ENCODE results near the gene FMNL2. TPM values are rescaled to one million over a fixed set of nuclear protein-coding genes. Genes with fewer than 3 reads are reported as not detected.

The FMNL2 gene
- total RNA-seq, 1 experiment from 2014 or later = 33.6 TPM

GRCh38 chr2:152497481-152498052 is 162.6 kb downstream of the FMNL2 start:
- no peak overlapping the region for H4K5ac ChIP-seq (ENCODE audit: insufficient read length, low read depth, low read length)
- H3K18ac ChIP-seq (ENCODE audit: insufficient read length, low read depth, low read length) = no peak overlapping the region
- H3K4me1 ChIP-seq (ENCODE audit: insufficient read depth, low read length) = peaks cover 3% of the 10 kb centered on the region; the same call in 1 of the 2 replicates
- no peak overlapping the region for H2BK15ac ChIP-seq (ENCODE audit: low read depth, low read length)
- H4K8ac ChIP-seq (replicated peaks; ENCODE audit: insufficient read length, low read depth, low read length) = no peak overlapping the region
- WGBS (ENCODE audit: extremely low coverage, insufficient read length, low lambda C conversion rate) = no CpG with 5 or more reads among the region's 3 CpGs
- H2BK12ac ChIP-seq (ENCODE audit: insufficient read length, low read depth, low read length) = no peak overlapping the region
- no peak overlapping the region for H2AK5ac ChIP-seq (ENCODE audit: insufficient read length, low read length)
- H3K23ac ChIP-seq (ENCODE audit: insufficient read length, low read depth, low read length) = no peak overlapping the region
- no peak overlapping the region for H3K4me3 Mint-ChIP-seq
- no peak overlapping the region for H3K27ac Mint-ChIP-seq
- H3K27ac ChIP-seq (ENCODE audit: insufficient read length, low read depth, low read length) = no peak overlapping the region
- no peaks in the 10 kb centered on the region for H3K9me3 ChIP-seq (ENCODE audit: control insufficient read depth, low read depth, low read length)
- H3K9me3 Mint-ChIP-seq = peaks cover 10 to 12% of the 10 kb centered on the region in 2 experiments
- no peak overlapping the region for H3K14ac ChIP-seq (ENCODE audit: insufficient read depth, low read length)
- H2AFZ ChIP-seq (ENCODE audit: low read length) = no peak overlapping the region
- peaks cover 59% of the 10 kb centered on the region in 2 experiments for H3K4me1 Mint-ChIP-seq
- no peaks in the 10 kb centered on the region for H3K27me3 ChIP-seq (ENCODE audit: insufficient read depth, low read length)
- no peak overlapping the region for H3K56ac ChIP-seq (ENCODE audit: insufficient read length, low read depth, low read length)
- no peak overlapping the region for H4K91ac ChIP-seq (ENCODE audit: insufficient read length, low read depth, low read length)
- no peak overlapping the region for H3K4me2 ChIP-seq (ENCODE audit: insufficient read depth, insufficient read length, low read length)
- H3K27me3 Mint-ChIP-seq (ENCODE audit: low read depth) = no peaks in the 10 kb centered on the region
- no peak overlapping the region for H2BK120ac ChIP-seq (ENCODE audit: low read depth, low read length, poor library complexity, severe bottlenecking)
- H3T11ph ChIP-seq (ENCODE audit: low read length) = no peak overlapping the region
- no peak overlapping the region for H3K9ac ChIP-seq (ENCODE audit: extremely low read depth, insufficient read length, low read length)
- no peak for DNase-seq
- no peak overlapping the region for H2BK5ac ChIP-seq (ENCODE audit: insufficient read length, low read length)
- no peaks in the 10 kb centered on the region for H3K79me1 ChIP-seq (ENCODE audit: insufficient read depth, low read depth, low read length, poor library complexity, severe bottlenecking)
- no peak overlapping the region for H2BK20ac ChIP-seq (ENCODE audit: low read depth, low read length, poor library complexity, severe bottlenecking)
- H3K36me3 Mint-ChIP-seq (ENCODE audit: insufficient read depth in 1 of 3, low read depth in 3 of 3) = peaks cover 0 to 12% (median 6%) of the 10 kb centered on the region in 3 experiments; a peak in 4 of 7 replicates
- H4K20me1 ChIP-seq (ENCODE audit: control insufficient read depth, insufficient read depth, insufficient read length) = no peaks in the 10 kb centered on the region
- H3K79me2 ChIP-seq (ENCODE audit: insufficient read depth, low read length) = no peaks in the 10 kb centered on the region; the same call in 1 of the 2 replicates
- H3K23me2 ChIP-seq (ENCODE audit: insufficient read length, low read depth, low read length, poor library complexity, severe bottlenecking) = no peaks in the 10 kb centered on the region
- TF ChIP-seq CTCF (conservative IDR thresholded peaks at IDR 0.05) = no peak
- H3K4ac ChIP-seq (ENCODE audit: low read depth, low read length) = no peak overlapping the region

All from H9 (cell line).